NCI-H345 (cell line): ENCODE results near the gene EFHB.
A peak's percentile ranks its signal among the peaks of the same experiment; 100 is the strongest.
"Not testable (repeated sequence)": the region's sequence is repeated elsewhere in the genome, so short reads cannot be mapped to it uniquely, and the experiment has no call there.

Experiments used
- DNase-seq: peaks from one replicate; lab custom pipeline; 2025; lab: John Stamatoyannopoulos, UW

The EFHB gene

GRCh38 chr3:19931767-19932188, 2.2 kb downstream of the EFHB start:
- no peak for DNase-seq

DNA sequence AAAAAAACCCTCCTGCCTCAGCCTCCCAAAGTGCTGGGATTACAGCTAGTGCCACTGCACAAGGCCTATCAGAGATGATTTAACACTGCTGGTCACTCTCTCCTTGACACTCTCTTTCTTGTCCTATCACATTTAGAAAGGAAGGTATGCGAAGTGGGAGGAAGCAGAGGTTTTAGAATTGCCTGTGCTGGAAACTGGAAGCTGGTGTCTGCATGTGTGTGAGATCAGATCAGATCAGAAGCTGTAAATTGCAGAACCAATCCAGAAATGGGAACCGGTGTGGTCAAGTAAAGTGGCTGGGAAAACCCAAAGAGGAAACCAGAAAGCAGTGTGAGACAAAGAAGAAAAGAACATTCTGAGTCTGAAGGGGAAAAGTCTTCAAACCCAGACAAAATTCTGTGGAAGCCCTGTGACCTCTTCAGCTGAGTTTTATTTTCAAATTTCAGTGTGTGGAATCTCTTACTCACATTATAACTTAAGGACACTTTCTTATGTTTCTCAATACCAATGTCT, 2.8 kb downstream of the EFHB start:
- no peak for DNase-seq

DNA sequence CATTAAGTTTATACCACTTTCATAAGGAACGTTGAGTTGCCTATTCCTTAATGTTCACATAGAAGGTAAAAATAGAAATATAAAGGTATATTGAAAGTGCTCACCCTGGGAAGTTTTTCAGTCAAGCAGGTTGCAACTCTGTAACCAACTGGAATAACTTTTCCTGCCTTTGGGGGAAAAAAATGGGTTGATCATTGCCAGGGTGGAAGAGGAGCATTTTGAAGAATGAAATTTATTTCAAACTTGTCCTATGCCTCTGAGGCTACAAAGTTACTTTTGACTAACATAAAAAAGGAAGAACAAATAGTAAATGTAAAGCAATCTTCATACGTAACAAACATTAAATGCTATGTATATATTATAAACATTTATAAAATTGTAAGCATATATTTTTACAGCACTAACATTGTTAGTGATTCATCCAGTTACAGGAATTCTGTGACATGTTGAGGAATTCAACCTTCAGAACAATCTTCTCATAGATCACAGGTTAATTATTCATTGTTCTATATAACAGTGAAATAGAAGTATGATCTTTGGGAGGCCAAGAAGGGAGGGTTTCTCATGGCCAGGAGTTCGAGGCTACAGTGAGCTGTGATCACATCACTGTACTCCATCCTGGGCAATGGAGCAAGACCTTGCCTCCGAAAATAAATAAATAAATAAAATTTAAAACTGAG, 13.5 kb downstream of the EFHB start:
- no peak for DNase-seq

DNA sequence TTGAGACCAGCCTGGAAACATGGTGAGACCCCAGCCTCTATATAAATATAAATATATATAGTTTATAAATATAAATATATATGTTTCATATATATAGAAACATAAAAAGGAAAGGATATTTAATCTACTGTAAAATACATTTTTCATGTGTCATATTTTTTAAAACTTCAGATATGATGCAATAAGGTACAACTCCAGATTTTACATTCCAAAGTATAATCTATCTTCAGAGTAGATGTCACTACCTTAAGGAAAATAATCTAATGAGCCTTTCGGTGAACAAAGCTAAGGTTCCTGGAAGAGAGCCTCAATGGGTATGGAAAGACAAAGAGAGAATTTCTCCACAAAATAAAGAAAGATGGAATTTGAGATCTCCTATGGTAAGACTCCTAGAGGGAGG, 16.9 kb downstream of the EFHB start:
- DNase-seq, result no peak

- no peak for DNase-seq
These were observed 22.6 kb downstream of the EFHB start for GRCh38 chr3:19911452-19911851.

DNA sequence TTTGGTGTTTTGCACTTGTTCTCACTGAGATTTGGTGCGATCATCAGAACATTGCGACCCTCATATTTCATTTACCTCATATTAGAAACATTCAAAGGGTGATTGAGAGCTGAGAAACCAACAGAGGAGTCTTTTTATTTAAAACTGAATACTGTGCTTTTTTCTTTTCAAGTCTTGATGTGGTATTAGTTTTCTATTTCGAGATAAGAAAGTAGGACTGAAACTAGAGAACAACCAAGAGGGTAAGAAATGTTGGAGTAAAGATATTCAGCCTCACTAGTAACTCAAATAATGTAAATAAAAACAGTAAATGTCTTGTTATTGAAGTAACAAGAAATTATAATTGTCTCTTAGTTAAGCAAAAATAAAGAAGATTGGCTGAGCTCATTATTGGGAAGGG, 26.5 kb downstream of the EFHB start:
- no peak for DNase-seq

- DNase-seq, result no peak
These were observed 30.4 kb downstream of the EFHB start for GRCh38 chr3:19903649-19904048.

GRCh38 chr3:19901918-19902317, 32.1 kb downstream of the EFHB start:
- DNase-seq, result no peak

- DNase-seq, result no peak
These were observed 32.7 kb downstream of the EFHB start for GRCh38 chr3:19901337-19901736.

- not testable (repeated sequence) for DNase-seq
These were observed 34.2 kb downstream of the EFHB start for GRCh38 chr3:19899833-19900232.

- no peak for DNase-seq
These were observed 34.8 kb downstream of the EFHB start for GRCh38 chr3:19899264-19899663.

DNA sequence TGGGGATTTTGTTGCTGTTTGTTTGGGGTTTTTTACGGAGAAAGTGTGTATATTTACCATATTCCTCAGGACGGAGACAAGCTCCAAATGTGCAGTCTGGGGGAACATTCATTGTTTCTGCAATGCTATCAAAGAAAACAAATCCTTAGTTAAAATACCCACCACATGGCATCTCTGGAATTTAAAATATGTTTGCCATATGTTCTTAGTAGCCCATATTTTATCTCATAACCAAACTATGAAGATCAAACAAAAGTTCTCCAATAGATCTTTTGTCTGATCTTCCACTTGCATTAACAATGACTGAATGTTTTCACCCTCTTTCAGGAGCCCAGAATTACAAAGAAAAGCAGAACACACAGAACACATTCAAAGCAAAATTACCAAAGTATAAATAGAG, 35.3 kb downstream of the EFHB start:
- no peak for DNase-seq

DNA sequence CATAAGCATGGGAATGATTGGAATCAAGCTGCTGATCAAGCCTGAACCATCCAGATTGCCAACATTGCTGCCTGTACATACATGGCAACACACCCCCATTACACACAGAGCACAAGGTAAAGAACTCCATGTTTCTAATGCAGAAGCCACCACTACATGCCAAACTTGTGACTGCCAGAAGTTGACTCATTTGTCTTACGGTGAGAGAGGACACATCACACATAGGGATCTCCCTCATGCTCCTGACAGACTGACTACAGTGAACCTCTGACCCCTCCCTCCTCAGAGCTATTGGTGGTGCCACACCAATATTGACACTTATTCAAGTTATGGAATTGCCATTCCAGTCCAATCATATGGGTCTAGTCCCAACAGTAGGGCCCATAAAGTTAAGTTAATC, 42.3 kb downstream of the EFHB start:
- DNase-seq, result no peak

DNA sequence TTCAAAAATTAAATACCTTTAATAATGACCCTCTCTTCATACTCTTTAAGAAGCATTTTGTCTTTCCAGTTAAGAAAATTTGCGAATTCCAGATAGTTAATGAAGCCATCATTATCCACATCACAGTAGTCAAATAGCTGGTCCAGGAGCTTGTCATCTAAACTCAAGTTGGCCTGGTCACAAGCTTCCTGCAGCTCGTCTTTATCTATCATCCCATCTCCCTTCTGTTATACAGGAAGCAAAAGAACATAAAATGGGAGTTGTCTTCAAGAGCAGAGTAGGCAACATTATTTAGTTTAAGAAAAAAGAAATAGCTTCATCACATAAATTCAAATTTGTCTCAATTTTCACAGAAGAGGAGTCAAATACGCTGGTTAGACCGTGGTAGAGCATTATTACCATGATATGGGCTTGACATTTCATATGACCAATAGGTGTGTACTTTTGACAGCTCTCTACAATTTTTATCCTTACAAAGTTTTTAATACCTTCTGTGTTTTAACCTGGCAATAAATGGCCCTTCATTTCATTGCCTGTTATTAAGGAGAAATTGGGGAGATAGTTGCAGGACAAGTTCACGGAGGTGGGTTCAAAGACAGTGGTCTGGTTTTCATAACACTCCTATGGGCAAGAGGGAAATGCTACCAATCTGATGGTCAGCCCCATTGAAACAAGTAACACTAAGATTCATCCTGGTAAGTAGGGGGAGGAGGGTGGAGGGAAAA, 45.4 kb downstream of the EFHB start:
- DNase-seq, result no peak

DNA sequence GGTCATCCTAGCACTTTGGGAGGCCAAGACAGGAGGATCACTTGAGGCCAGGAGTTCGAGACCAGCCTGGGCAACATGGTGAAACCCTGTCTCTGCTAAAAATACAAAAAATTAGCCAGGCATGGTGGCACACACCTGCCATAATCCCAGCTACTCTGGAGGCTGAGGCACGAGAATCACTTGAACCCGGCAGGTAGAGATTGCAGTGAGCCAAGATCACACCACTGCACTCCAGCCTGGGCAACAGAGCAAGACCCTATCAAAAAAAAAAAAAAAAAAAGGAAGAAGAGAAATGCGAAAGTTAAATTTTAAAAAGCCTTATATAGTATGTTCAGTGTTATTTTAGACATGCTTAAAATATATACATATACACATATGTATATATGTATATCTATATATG, 46.9 kb downstream of the EFHB start:
- DNase-seq, result not testable (repeated sequence)

DNA sequence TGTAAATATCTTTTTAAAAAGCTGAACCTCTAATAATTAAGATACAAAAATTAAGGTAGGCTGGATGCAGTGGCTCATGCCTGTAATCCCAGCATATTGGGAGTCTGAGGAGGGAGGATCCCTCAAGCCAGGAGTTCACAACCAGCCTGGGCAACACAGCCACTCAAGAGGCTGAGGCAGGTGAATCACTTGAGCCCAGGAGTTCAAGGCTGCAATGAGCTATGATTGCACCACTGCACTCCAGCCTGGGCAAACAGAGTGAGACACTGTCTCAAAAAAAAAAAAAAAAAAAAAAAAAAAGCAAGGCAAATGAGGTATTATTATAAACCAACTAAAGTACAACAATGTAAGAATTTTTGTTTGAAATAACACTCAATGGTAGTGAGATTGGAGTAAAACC, 47.6 kb downstream of the EFHB start:
- DNase-seq, result no peak

DNA sequence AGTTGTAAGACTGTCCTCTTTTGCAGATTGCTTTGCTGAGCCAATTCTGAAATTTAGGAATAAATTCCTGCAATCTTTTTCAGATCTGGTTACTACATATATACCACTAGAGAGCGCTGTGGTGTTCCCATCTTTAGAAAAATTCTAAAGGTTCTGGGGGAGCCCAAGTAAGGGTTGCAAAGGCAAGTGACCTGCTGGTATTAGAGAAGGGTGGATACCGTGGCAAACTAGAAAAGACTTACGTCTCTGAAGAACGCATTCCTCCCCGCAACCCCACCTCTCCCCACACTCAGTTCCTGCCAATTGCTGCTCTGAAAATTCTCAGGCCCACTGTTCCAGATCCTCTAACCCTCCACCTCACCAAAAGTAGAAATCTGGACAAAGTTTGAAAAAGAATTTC, 48.5 kb downstream of the EFHB start:
- DNase-seq, result no peak

DNA sequence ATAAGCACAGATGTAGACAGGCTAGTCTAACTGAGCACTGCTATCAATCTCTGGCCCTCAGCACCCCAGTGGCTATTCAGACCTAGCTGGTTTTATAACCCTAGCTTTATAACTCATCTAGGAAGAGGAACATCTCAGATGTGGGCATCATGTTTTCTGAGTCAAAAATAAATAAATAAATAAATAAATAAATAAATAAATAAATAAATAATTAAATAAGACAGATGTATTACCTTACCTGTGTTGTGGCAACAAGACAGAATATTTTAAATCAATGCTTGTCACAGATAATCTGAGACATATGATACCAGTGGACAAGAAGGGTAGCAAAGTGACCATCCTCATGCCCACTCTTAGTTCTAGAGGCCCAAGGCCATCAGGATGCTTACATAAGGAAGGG, 52.2 kb downstream of the EFHB start:
- DNase-seq, result no peak

DNA sequence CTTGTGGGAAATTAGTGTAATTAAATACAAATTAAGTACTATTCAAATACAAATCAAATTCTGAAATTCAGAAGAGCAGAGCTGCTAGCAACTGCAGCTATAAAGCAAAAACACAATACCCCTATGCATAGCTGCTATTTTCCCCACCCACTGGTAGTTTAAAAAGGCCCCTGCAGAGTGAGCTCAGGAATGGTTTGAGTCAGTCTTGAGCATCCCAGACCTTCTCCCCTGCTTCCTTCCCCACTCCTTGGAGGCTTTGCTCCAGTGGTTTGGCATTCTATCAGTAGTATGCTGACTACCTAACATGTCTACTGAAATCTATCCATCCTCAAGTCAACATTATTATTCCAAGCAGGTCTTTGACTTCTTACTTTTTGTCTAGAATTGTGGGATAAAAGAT, 53.0 kb downstream of the EFHB start:
- no peak for DNase-seq

DNA sequence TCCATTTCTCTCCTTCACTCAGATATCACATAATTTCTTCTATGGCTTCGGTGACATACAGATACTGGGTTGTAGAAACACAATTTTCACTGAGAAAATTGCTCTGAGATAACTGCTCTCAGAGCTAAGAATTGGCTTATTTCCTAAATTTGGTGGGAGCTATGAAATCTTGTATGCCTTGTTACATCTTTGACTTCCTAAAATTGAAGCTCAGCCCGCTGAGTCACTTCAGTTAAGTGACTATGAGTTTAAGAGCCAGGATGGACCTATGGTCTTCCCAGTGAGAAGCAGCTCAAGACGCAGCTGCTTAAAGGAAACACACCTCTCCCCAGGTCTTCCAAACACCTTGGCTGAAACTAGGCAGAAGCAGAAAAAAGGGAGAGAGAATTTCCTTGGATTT, 56.4 kb downstream of the EFHB start:
- no peak for DNase-seq

GRCh38 chr3:19866751-19867347, 67.2 kb downstream of the EFHB start:
- DNase-seq, result peak; percentile 37

GRCh38 chr3:19855318-19855717, 78.7 kb downstream of the EFHB start:
- DNase-seq, result not testable (repeated sequence)

DNA sequence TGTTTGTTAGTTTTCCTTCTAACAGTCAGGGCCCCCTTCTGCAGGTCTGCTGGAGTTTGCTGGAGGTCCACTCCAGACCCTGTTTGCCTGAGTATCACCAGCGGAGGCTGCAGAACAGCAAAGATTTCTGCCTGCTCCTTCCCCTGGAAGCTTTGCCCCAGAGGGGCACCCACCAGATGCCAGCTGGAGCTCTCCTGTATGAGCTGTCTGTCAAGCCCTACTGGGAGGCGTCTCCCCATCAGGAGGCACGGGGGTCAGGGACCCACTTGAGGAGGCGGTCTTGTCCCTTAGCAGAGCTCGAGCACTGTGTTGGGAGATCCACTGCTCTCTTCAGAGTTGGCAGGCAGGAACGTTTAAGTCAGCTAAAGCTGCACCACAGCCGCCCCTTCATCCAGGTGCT, 87.4 kb downstream of the EFHB start:
- not testable (repeated sequence) for DNase-seq
